HG03175 (cell line): ENCODE results near the gene NFIA.
"Not testable (repeated sequence)": the region's sequence is repeated elsewhere in the genome, so short reads cannot be mapped to it uniquely, and the experiment has no call there.

ENCODE experiments used
- ATAC-seq: cut with Tn5 transposase; IDR thresholded peaks from one replicate; pipeline ENCODE4 v1.9.1; 2021; ENCODE audit warnings: mild to moderate bottlenecking, moderate library complexity; ENCODE audit not compliant: unreplicated experiment

NFIA gene

DNA sequence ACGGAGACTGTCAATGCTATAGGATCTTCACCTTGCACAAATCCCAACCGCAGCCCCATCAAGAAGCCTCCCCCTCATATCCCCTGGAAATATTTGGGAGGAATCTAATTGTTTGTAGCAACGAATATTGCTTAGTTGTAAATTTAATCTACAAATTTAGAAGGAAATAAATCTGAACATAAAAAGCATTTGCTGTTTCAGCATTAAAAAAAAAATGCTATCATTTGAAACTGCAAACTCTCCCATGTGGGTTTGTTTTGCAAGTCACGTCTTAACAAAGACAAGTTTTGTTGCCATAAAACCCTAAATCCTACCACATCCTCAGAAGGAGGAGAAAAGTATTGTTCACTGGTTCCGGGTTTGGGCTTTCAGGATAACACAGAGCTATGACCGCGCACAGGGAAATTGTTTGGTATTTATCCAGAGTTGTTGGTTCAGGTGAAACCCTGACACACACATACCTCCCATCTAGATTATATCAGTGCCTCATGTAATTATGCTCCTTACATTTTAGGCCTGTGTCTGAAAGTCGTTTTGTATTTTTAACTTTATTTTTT is 363.0 kb downstream of the NFIA start:
- no peak for ATAC-seq

DNA sequence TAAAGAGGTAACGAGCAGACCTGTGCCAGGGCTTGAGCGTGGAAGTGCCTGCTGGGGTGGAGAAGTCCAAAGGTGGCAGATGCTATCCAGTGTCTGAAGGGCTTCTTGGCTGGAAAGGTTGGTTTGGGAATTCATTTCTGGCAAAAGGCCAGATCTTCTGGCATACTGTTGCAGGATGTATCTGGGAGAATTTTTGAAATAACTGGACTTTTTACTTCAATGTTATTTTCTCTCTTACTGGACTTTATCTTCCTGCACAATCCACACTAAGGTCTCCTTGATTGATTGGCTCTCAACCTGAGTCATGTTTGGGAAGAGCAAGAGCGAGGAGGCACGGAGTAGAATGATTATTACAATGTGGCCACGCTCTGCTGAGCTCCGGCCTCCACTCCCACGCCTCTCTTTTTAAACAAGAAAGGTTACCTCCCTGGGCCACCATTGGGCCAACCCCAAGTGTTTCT is 364.2 kb downstream of the NFIA start:
- ATAC-seq = no peak

DNA sequence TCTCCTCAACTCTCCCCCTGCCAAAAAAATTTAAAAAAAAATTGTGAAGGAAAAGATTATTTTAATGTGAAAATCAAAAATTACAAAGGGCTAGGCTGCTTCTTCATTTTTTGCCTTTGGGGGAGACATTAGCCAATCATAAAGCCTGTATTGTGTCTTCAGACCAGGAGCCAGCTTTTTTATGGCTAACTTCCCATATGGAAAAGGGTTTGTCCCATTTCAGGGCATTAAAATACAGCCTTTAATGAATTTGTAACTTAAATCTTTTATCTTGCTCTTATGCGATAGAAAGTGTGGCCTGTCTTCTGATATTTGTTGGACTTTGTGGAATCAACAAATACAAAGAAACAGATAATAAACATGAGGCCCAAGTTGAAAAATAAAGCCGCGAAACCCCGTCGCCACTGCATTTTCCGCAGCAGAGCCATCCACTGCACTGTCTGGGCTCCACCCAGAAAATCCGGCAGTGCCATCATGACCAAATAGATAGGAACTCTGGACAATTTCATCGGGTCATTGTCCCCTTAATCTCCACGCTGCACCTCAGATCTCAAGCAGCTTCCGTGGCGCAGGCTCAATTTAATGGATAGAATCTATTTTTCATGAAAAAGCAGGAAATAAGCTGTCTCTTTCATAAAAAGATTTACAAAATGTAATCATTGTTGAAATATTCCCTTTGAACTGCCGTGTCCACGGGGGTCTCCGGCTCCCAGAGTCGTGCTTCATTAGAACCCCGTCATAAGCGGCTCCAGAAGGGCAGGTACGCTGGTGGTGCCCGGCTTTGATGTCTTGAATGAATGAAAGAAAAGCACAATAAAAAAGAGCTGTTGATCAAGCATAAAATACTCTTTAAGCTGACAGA is 365.0 kb downstream of the NFIA start:
- ATAC-seq = no peak

DNA sequence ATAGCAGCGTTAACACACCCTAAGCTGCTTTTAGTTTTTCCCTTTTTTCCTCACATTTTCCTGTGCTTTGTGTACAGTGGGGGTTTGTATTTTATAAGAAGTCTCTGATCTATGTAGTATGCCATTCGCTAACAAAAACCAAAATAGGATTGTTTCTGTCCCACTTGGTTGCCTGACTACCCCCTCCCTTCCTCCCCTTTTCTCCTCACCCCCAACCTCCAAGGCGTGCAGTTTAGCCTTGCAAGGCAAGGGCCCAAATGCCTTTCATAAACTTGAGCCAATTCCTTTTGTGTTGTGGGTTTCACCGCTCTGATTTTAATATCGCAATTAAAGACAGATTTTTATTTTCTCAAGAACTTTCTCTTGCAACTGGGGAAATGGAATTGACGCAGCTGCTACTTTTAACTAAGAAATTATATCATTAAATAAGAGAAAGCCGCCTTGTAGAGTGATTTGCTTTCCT is 365.6 kb downstream of the NFIA start:
- no peak for ATAC-seq

DNA sequence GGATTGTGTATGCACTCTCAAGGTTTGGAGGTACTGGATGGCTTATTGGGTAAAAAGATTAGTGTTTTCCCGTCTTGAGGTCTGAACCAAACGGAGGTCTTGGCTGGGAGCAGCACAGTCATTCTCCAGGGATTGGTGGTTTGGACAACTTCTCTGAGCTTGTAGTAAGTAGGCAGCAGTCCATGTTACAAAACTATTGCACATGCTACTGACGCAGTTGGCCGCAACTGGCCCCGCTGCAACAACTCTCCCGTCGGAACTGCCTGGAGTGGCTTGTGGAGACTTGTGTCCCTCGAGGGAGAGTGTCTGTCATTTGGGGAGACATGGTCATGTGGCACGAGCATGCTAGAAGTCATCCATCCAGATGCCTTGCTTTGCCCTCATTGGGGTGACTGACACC is 366.6 kb downstream of the NFIA start:
- ATAC-seq = no peak

DNA sequence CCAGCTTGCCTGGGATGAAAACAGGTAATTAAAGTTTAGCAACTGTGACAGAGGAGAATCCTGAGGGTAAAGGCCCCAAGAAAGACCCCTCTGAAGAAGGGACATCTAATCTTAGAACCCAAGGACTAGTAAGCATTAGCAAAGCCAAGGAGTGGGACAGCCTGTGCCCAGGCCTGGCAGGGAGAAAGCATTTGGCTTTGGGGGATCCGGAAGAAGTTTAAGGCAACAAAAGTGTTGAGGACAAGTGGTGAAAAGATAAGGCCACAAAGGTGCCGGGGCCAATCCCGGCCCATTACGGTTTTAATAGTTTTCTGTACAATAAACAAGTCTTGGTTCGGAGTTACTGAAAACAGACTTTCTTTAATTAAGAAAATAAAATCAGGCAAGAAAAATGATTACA is 367.0 kb downstream of the NFIA start:
- ATAC-seq = no peak

DNA sequence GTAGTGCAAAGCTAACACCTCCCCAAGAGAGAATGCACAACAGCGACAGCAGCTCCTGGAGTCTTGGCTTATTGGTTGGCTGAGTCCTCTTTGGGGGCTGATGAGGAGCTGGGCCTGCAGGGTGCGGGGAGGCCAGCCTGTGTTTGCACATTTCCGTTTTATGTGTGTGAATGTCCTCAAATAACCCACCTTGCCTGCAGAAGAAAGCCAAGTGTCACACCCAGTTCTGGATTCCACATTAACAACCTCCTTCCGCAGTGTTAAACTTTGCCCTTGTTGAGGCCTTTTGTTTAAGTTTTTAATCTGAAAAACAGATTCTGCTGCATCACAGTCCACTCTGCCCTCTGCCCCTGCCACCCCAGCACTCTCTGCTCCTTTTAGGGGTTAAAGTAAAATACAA is 368.1 kb downstream of the NFIA start:
- no peak for ATAC-seq

DNA sequence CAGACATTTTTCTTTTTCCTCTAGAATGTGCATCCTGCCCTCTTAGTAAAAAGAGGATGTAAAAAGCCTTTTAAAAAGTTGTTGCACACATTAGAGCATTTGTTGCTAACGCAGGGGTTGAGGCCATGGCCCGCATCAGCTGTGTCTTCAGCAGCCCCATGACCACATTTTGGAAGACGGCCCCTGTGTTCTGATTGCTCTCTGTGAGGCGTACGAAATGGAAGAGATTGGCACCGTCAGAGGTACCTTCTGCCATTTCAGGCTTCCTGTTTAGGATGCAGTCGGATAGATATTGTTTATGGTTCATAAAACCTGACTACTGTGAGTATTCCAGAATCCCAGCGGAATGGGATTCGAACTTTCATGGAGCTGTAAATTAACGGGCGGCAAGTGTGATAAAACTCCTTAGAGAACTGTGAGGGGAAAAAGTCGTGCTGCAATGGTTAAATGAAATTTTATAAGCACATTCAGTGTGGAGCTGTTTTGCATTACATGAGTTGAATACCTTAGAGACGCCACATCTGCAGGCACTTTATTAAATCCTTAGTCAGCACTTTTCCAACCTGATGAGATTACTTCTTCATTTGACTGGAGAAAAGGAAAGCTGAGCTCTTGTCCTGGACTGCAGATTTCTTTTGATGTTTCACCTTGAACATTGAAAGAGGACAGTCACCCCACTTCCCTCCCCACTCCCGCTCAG is 368.7 kb downstream of the NFIA start:
- no peak for ATAC-seq

DNA sequence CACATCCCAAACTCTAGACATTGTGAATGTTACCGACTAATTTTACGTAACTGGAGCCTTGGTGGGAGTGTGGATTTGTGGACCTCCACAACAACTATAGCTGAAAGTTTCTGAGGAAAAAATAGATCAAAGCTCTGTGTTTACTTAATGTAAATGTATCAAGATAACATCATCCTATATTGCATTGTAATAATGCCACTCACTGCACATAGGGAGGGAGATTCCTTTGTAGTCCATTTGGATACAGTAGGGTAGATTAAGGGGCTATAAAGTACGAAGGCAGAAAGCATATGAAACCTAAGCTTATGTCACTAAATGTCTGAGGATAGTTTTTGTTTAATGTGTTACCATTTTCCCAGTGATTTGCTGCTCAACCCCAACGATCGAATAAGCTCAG is 369.2 kb downstream of the NFIA start:
- ATAC-seq = no peak

DNA sequence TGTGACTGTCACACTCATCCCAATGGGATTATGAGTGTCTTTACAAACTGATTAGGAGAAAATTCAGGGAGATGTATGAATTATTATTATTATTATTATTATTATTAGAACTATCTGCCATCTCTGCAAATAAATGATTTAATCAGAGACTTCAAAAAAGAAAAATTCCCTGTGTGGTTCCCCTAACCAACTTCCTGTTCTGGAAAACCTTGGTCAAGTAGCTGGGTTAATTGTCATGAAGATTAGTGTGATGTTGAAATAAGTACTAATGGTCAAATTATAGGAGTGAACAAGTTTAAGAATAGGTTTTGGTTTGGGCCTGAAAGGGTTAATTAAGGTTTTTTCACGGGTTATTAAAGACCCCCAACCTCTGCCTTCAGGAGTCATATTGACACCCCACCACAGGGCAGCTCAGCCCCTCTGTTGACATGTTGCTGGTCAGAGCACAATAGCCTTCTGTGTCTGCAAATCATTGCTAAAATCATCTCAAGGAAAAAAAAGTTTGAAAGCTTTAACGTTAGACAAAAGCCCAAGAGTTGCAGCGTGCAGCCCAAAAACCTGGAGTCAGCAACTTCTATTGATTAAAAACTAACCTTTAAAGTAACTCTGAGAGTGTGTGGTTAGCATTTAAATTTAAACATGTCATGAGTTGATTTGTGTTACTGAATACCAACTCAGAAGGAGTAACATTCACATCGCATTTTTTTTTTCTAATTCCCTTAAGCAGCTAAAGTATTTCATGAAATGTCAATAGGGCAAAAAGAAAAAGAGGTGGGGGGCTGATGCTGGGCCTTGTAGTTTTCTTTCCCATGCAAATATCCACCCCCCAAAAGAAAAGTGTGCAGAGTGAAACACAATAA is 370.0 kb downstream of the NFIA start:
- no peak for ATAC-seq

DNA sequence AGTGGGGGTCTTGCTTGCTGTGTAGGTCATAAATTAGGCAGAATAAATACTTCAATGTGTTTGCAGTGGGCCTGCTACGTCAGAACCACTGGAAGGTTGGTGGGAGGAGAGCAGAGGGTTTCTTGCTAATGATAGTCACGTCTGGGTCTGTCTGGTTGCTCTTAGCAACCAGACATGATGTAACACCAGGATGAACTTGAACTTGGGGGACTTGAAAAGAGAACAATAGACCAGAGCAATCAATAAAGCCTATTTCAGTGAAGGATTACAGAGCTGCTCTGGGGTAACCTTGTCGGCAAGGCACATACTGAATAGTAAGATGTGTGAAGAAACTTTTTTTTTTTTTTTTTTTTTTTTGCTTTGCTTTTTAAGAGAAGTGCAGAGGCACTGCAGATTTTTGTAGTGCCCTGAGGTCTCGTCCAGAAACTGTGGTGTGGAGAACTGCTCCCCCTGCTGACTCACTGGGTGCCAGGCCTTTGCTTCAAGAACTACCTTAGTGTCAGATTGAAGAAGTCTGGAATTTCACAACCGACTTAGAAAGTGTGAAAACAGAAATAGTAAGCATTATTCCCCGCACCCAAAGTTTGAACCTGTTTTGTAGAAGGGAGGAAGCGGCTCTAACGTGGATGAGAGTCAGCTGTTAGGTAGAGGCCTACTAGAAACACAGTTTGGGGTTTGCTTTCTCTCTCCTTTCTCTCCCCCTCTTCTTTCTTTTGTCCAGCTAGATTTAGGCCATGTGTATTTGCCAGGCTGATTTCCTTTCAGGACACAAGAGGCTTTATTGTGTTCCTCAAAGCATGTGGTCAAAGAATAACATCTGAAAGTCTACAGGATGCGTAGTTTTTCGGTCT is 371.0 kb downstream of the NFIA start:
- peak; percentile 91 for ATAC-seq

DNA sequence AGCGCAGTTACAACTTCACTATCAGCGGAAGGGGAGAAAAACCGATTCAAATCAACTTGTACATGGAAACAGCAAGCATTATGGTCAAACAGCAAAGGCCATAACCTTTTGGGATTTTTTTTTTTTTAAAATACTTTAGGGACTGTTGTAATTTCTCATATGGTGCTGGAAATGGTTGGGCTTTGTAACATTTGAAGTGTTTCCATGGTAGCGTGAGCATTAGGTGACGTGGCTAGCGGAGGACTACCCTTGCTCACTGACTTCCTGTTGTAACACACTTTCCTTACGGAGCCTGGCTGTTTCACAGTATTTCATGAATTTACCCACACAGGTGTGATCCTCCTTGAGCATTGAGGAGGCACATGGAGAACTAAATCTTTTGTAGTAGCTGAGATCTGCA is 373.0 kb downstream of the NFIA start:
- ATAC-seq = no peak

DNA sequence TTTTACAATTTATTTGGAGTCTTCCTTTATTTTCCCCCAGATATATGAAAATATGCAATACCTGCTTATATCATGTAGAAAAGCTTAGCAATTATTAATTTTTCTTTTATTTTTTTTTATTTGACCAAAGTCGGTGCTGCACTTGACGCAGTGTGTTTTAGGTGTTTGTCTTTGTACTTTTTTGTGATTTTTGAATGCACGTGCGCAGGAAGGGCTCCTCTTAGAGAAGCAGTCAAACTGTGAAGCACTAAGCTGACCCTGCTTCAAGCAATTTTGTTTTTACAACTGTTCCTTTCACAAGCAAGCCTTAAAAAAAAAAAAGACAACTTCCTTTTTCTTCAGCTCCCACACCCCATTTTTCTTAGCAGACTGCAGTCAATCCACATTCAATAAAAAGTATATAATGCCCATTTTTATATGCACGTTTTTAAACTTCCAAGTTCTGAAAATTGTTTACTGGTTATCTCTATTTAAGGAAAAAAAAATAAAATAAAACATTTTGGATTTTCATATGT is 375.2 kb downstream of the NFIA start:
- ATAC-seq = no peak

DNA sequence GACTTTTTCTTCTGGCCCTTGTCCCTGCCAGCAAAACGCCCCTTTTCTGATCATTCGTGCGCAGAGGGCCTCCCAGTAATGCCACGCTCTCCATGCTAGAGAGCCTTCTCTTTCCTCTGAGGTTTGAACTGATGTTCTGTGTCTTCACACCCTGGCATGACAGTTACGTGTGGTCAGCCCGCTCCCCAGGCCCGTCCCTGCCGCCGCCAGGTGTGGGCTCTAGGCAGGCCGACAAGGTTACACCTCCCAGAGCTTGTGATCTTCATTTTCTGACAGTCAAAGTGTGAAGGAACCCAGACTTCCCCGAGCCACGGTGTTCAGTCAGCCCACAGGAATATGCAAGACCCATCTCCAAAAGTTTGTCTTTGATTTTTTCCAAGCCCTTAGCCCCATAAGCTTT is 377.0 kb downstream of the NFIA start:
- no peak for ATAC-seq

DNA sequence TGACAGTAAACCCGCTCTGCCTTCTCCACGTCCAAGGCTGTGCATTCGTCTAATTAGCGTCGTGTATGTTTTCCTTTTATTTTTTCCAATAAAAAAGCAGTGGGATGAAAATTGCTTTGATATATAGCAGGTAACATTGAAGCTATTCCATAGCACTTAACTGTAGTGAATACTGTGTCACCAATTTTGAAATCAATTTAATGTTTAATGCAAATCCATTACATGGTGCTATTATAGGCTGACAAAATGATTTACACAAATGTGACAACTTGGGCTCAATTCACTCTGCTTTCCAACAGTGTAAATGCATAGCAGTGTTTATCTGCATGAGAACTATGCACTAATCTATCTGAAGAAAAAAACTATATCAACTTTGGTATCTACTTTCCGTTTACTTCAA is 377.8 kb downstream of the NFIA start:
- ATAC-seq = no peak

DNA sequence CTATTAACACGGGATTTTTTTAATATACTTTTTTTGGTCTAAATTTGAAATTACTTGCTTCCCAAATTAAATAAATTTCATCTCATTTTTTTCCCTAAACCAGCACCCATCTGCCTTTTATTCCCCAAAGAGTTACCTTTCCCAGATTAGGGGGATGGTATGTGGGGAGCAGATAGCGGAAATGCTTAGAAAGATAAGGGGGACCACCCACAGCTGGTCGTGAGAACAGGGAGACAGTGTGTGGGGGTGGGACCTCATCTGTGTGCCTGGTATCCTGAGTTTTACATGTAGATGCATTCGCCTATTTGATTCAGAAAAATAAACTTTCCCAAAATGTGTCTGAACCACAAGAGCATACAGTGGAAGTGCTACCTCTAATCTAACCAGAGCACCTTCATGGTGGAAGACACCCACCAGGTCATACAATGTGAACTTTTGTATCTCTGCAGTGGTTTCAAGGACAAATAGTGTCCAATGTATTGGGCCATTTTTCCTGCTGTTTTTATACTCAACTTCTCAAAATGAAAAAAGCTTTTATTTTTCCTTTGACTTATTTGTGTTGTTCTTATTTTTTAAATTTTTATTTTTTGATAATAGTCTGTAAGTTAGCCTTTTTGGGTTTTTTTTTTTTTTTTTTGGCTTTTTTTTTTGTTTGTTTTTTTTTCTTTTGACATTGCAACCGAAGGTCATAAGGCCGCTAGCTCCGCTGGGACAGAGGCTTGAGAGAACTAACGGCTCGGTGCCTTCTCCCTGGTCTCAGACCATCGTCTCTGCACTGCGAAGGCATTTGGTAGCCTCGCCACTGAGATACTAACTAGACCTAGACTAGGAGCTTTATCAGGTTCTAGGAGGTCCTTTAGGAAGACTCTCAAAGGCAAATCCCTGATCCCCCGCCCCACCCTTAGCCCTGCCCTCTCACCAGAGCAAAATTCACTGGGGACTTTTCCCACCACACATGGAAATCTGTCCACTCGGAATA is 379.3 kb downstream of the NFIA start:
- no peak for ATAC-seq

DNA sequence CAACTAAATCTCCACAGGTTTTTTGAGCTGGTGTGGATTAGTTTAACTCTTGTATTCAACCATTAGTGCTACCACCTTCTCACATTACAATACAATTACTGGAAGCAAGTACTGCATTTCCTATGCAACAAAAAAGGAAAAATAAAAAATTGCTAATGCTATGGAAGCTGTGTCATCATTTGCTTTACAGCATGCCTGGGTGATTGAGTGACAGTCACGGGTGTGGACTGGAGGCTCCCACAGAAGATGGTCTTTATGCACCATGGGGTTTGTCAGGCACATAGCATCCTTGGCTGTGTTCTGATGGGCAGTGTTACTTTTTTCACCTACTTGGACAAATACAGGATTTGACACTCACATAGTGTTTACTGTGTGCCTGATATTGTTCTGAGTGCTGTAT is 380.3 kb downstream of the NFIA start:
- ATAC-seq = no peak

DNA sequence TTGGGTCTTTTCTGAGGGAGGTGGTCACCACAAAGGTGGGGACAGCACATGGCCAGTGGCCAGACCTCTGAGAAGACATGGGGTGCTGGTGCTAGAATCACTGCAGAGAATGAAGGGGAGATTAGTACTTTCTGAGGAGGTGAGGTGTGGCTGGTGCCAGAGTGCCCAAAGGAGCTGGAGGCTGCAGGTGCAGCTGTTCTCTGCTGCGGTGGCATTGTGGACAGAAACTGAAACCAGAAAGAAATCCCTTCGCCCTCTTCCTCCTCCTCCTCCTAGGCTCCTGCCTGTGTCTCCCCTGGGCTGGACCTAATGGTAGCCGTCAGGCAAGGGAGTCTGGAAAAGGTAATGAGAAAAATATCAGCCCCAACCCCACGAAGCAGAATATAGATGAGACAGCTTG is 380.9 kb downstream of the NFIA start:
- no peak for ATAC-seq

DNA sequence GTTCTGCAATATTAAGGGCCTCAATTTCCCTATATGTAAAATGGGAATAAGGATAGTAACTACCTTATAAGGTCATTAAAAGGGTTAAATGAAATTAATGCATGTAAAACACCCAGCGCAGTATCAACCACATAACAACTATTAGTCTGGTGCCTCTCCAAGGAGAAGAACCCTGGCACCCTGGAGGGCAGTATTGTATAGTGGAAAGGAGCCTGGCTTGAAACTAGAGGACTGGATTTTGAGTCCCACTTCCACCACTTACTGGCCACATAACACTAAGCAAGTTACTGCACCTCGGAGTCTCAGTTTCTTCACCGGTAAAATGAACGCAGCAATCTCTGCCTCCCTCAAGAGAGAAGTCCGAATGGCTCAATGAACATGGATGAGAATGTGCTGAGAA is 385.5 kb downstream of the NFIA start:
- ATAC-seq = not testable (repeated sequence)
